CD8-positive, alpha-beta memory T cell (primary cell): ENCODE measurements around the gene OR56B1. TPM values are rescaled to one million over a fixed set of nuclear protein-coding genes. Genes with fewer than 3 reads are reported as not detected.
"Not testable (repeated sequence)": the region's sequence is repeated elsewhere in the genome, so short reads cannot be mapped to it uniquely, and the experiment has no call there.

ENCODE experiments used
- CTCF ChIA-PET: fragments of 350-600 bp; sonication (Branson Sonifier 250); formaldehyde crosslinking; loops from one replicate; lab custom pipeline; 2021; ENCODE audit warnings: antibody characterized with exemption; lab: Charles Lee
- POLR2A ChIA-PET: fragments of 350-600 bp; sonication (Branson Sonifier 250); formaldehyde crosslinking; loops from one replicate; lab custom pipeline; 2021; ENCODE audit warnings: antibody characterized with exemption; lab: Charles Lee
- DNase-seq, 5 donors: peaks; one replicate each; pipeline versions ENCODE4 v3.0.0 to v3.0.0-alpha.2; 2020 to 2022; ENCODE audit warnings: mixed read lengths in 1 of 5
- H3K27ac ChIP-seq: one replicate; pipeline ENCODE4 v1.7.0; 2013; ENCODE audit warnings: low read depth, mild to moderate bottlenecking, low read length, moderate library complexity
- H3K27me3 ChIP-seq: 2 replicates; pipeline ENCODE4 v1.7.0; 2013; ENCODE audit warnings: low read length, mild to moderate bottlenecking; ENCODE audit not compliant: insufficient read depth, poor library complexity, severe bottlenecking
- H3K36me3 ChIP-seq: 2 replicates; pipeline ENCODE4 v1.7.0; 2013; ENCODE audit warnings: mild to moderate bottlenecking, low read length, moderate library complexity; ENCODE audit not compliant: insufficient read depth
- H3K4me1 ChIP-seq: 2 replicates; pipeline ENCODE4 v1.7.0; 2013; ENCODE audit warnings: mild to moderate bottlenecking, low read length, moderate library complexity; ENCODE audit not compliant: insufficient read depth
- H3K4me3 ChIP-seq: 2 replicates; pipeline ENCODE4 v1.7.0; 2013; ENCODE audit warnings: mild to moderate bottlenecking, low read length
- H3K9me3 ChIP-seq: 2 replicates; pipeline ENCODE4 v1.7.0; 2013; ENCODE audit warnings: mild to moderate bottlenecking, low read length
- H3K27ac Mint-ChIP-seq, 8 donors: one replicate each; pipeline ENCODE4 v1.8.0; 2020 to 2021; ENCODE audit warnings: mixed read lengths in 8 of 8, mild to moderate bottlenecking in 6 of 8, inconsistent platforms in 3 of 8, moderate library complexity in 3 of 8
- H3K27me3 Mint-ChIP-seq, 2 donors: one replicate each; pipeline ENCODE4 v1.8.0; 2020 to 2021; ENCODE audit warnings: mixed read lengths in 2 of 2, mild to moderate bottlenecking in 1 of 2, moderate library complexity in 1 of 2
- H3K36me3 Mint-ChIP-seq, 3 donors: one replicate each; pipeline ENCODE4 v1.8.0; 2020 to 2021; ENCODE audit warnings: mixed read lengths in 3 of 3, inconsistent platforms in 1 of 3, mild to moderate bottlenecking in 1 of 3
- H3K4me1 Mint-ChIP-seq, 3 donors: one replicate each; pipeline ENCODE4 v1.8.0; 2020 to 2021; ENCODE audit warnings: mixed read lengths in 3 of 3, inconsistent platforms in 1 of 3, mild to moderate bottlenecking in 1 of 3
- H3K4me3 Mint-ChIP-seq, 7 donors: one replicate each; pipeline ENCODE4 v1.8.0; 2020 to 2021; ENCODE audit warnings: mixed read lengths in 7 of 7, mild to moderate bottlenecking in 6 of 7, moderate library complexity in 4 of 7, inconsistent platforms in 2 of 7
- H3K9me3 Mint-ChIP-seq, 5 donors: one replicate each; pipeline ENCODE4 v1.8.0; 2020 to 2022; ENCODE audit warnings: mixed read lengths in 5 of 5, mild to moderate bottlenecking in 3 of 5, moderate library complexity in 2 of 5, inconsistent platforms in 1 of 5
- polyA plus RNA-seq: library from polyadenylated mRNA; unstranded; fragments of 300-500 nt; fragmentation: Illumina TruSeq; gene quantifications from one replicate; pipeline ENCODE4 v1.2.3, GENCODE V29; 2021
- total RNA-seq, 2 experiments: library from RNA; stranded (reverse); gene quantifications; one replicate each; pipeline ENCODE4 v1.2.3, GENCODE V29; 2021

The OR56B1 gene
- not detected for total RNA-seq
- polyA plus RNA-seq, result not detected

- H3K36me3 Mint-ChIP-seq, result peaks cover 0 to 33% (median 15%) of the 10 kb centered on the region in 3 donors
- no peaks in the 10 kb centered on the region for H3K36me3 ChIP-seq
- ChIA-PET CTCF (no interaction called here), POLR2A (no interaction called here)
- H3K9me3 ChIP-seq, result no peaks in the 10 kb centered on the region
- no peak within 1 kb of the TSS for H3K4me3 Mint-ChIP-seq
- H3K4me1 Mint-ChIP-seq, result no peaks in the 10 kb centered on the region
- no peak for DNase-seq
- no peak within 1 kb of the TSS for H3K4me3 ChIP-seq
- H3K4me1 ChIP-seq, result no peaks in the 10 kb centered on the region
- peaks cover 10 to 11% of the 10 kb centered on the region in 2 donors for H3K27me3 Mint-ChIP-seq
- H3K27ac Mint-ChIP-seq, result no peak within 1 kb of the TSS
- no peaks in the 10 kb centered on the region for H3K27me3 ChIP-seq
- H3K9me3 Mint-ChIP-seq, result peaks cover 3 to 14% (median 12%) of the 10 kb centered on the region in 5 donors
- H3K27ac ChIP-seq, result no peak within 1 kb of the TSS
Measured at GRCh38 chr11:5736396-5736795, at the start of gene OR56B1. Gene OR56B1, plus strand, starts transcription at chr11:5736448. Its CDS starts 69 bp downstream, at chr11:5736517.

DNA sequence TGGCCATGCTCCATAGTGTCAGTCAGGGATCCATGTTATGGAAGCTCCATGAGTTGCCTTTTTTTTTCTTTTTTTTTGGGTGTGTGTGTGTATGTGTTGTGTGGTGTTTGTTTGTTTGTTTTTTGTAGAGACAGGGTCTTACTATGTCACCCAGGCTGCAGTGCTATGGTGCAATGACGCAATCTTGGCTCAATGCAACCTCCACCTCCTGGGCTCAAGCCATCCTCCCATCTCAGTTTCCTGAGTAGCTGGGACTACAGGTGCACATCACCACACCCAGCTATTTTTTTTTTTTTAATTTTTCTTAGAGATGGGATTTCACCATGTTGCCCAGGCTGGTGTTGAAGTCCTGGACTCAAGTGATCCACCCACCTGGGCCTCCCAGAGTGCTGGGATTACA is 47.8 kb upstream of the OR56B1 start:
- Mint-ChIP-seq H3K36me3 (peaks cover 0 to 36% (median 2%) of the 10 kb centered on the region in 3 donors), H3K27me3 (no peaks in the 10 kb centered on the region), H3K27ac (peak overlapping the region; percentile 91 to 98 (median 96)), H3K4me1 (peaks cover 55 to 62% (median 61%) of the 10 kb centered on the region in 3 donors), H3K4me3 (peak overlapping the region in 6 of 7 donors; percentile 26 to 99 (median 48)), H3K9me3 (peaks cover 0 to 1% (median 0%) of the 10 kb centered on the region in 5 donors)
- no peaks in the 10 kb centered on the region for H3K9me3 ChIP-seq
- no peaks in the 10 kb centered on the region for H3K36me3 ChIP-seq
- ChIA-PET CTCF (no interaction called here), POLR2A (interaction anchor here (0.5 to 0.7 kb wide), 4 partner anchors 9 to 64 kb away, joined by 3 read pairs; partner anchors contain the start of gene TRIM34)
- no peaks in the 10 kb centered on the region for H3K27me3 ChIP-seq
- H3K4me3 ChIP-seq, result no peak overlapping the region
- DNase-seq, result no peak
- no peak overlapping the region for H3K27ac ChIP-seq
- H3K4me1 ChIP-seq, result peaks cover 37% of the 10 kb centered on the region

DNA sequence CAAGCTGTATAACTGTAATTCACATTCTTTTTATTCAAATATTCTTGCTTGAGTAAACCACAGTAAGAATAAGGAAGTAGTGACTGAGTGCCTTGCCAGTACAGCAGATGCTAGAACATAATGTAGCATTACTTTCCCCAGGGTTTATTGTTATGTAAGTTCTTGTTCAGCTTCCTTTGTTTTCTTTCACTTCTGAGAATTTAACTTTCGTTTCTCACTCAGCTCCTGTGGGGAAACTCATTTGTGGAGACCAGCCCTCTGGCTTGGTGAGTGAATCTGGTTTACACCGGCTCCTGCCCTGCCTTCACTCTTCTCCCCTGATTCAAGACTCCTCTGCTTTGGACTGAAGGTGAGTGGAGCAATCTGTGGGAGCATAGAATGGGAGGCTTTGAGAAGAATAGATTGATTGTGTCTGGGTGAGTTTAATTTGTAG is 46.7 kb upstream of the OR56B1 start, which contains the start of gene TRIM22:
Gene TRIM22, plus strand, starts transcription at position 240 of the 433 bp plus-strand sequence. CDS start 6,443 bp downstream, outside the sequence.
- peaks cover 42% of the 10 kb centered on the region for H3K4me1 ChIP-seq
- Mint-ChIP-seq H3K9me3 (peaks cover 0 to 1% (median 0%) of the 10 kb centered on the region in 5 donors), H3K36me3 (peaks cover 0 to 40% (median 4%) of the 10 kb centered on the region in 3 donors)

GRCh38 chr11:5690216-5690615 is 46.0 kb upstream of the OR56B1 start:
- peaks cover 0 to 1% (median 0%) of the 10 kb centered on the region in 5 donors for H3K9me3 Mint-ChIP-seq
- ChIA-PET POLR2A (interaction anchor here (0.7 to 1.2 kb wide), 2 partner anchors 10 to 545 kb away, joined by 3 read pairs; no protein-coding TSS in a partner anchor), CTCF (interaction anchor here (1.5 to 2.4 kb wide), 3 partner anchors 10 to 673 kb away, joined by 3 to 11 read pairs (median 5); no protein-coding TSS in a partner anchor)
- peaks cover 46% of the 10 kb centered on the region for H3K4me1 ChIP-seq
- peak overlapping the region; percentile 91 to 98 (median 96) for H3K27ac Mint-ChIP-seq
- peaks cover 52 to 61% (median 60%) of the 10 kb centered on the region in 3 donors for H3K4me1 Mint-ChIP-seq
- peaks cover 0 to 41% (median 4%) of the 10 kb centered on the region in 3 donors for H3K36me3 Mint-ChIP-seq
- no peaks in the 10 kb centered on the region for H3K36me3 ChIP-seq
- H3K9me3 ChIP-seq, result no peaks in the 10 kb centered on the region
- H3K4me3 ChIP-seq, result peak overlapping the region; percentile 84
- H3K27ac ChIP-seq, result peak overlapping the region; percentile 79
- H3K4me3 Mint-ChIP-seq, result peak overlapping the region; percentile 92 to 99 (median 95)
- no peaks in the 10 kb centered on the region for H3K27me3 ChIP-seq
- no peaks in the 10 kb centered on the region for H3K27me3 Mint-ChIP-seq
- DNase-seq, result no peak

More for the DNA sequence above, 46.7 kb upstream of the OR56B1 start, which contains the start of gene TRIM22:
- Histone ChIP-seq H3K36me3 (no peaks in the 10 kb centered on the region), H3K27me3 (no peaks in the 10 kb centered on the region), H3K4me3 (peak within 1 kb of the TSS; percentile 84), H3K27ac (peak within 1 kb of the TSS; percentile 79), H3K9me3 (no peaks in the 10 kb centered on the region)
- peaks cover 54 to 61% (median 60%) of the 10 kb centered on the region in 3 donors for H3K4me1 Mint-ChIP-seq
- peak within 1 kb of the TSS; percentile 92 to 99 (median 95) for H3K4me3 Mint-ChIP-seq
- no peaks in the 10 kb centered on the region for H3K27me3 Mint-ChIP-seq
- CTCF ChIA-PET, result interaction anchor here (1.5 to 2.4 kb wide), 3 partner anchors 11 to 674 kb away, joined by 3 to 11 read pairs (median 5); no protein-coding TSS in a partner anchor
- DNase-seq, result peak; percentile 27 to 70 (median 57)
- H3K27ac Mint-ChIP-seq, result peak within 1 kb of the TSS; percentile 91 to 98 (median 96)
- POLR2A ChIA-PET, result interaction anchor here (0.7 to 1.2 kb wide), 2 partner anchors 10 to 546 kb away, joined by 3 read pairs; no protein-coding TSS in a partner anchor

GRCh38 chr11:5690736-5691135 is 45.5 kb upstream of the OR56B1 start:
- Mint-ChIP-seq H3K36me3 (peaks cover 0 to 45% (median 4%) of the 10 kb centered on the region in 3 donors), H3K4me1 (peaks cover 54 to 63% (median 63%) of the 10 kb centered on the region in 3 donors), H3K27ac (peak overlapping the region; percentile 91 to 98 (median 96)), H3K4me3 (peak overlapping the region; percentile 92 to 99 (median 95)), H3K27me3 (no peaks in the 10 kb centered on the region), H3K9me3 (peaks cover 0 to 1% (median 0%) of the 10 kb centered on the region in 5 donors)
- ChIA-PET POLR2A (no interaction called here), CTCF (interaction anchor here (1.5 to 2.4 kb wide), 3 partner anchors 10 to 672 kb away, joined by 3 to 11 read pairs (median 5); no protein-coding TSS in a partner anchor)
- Histone ChIP-seq H3K4me1 (peaks cover 48% of the 10 kb centered on the region), H3K4me3 (peak overlapping the region; percentile 84), H3K9me3 (no peaks in the 10 kb centered on the region), H3K27me3 (no peaks in the 10 kb centered on the region), H3K36me3 (no peaks in the 10 kb centered on the region), H3K27ac (peak overlapping the region; percentile 79)
- no peak for DNase-seq

- H3K36me3 ChIP-seq, H3K27me3 Mint-ChIP-seq, POLR2A ChIA-PET, DNase-seq, H3K9me3 ChIP-seq, H3K9me3 Mint-ChIP-seq, H3K27me3 ChIP-seq: not testable (repeated sequence)
- peak overlapping the region; percentile 91 to 98 (median 96) for H3K27ac Mint-ChIP-seq
- peaks cover 54% of the 10 kb centered on the region for H3K4me1 ChIP-seq
- CTCF ChIA-PET, result interaction anchor here (2.4 kb wide), 1 partner anchor 20 kb away, joined by 11 read pairs; no protein-coding TSS in a partner anchor
- H3K36me3 Mint-ChIP-seq, result peaks cover 5 to 51% (median 6%) of the 10 kb centered on the region in 3 donors
- H3K27ac ChIP-seq, result peak overlapping the region; percentile 79
- peak overlapping the region; percentile 92 to 99 (median 95) for H3K4me3 Mint-ChIP-seq
- peaks cover 57 to 65% (median 65%) of the 10 kb centered on the region in 3 donors for H3K4me1 Mint-ChIP-seq
- H3K4me3 ChIP-seq, result peak overlapping the region; percentile 84
Measured at GRCh38 chr11:5691238-5691963, 44.8 kb upstream of the OR56B1 start.

- peaks cover 7 to 57% (median 8%) of the 10 kb centered on the region in 3 donors for H3K36me3 Mint-ChIP-seq
- Histone ChIP-seq H3K36me3 (peaks cover 6% of the 10 kb centered on the region), H3K4me3 (peak overlapping the region; percentile 84), H3K4me1 (peaks cover 57% of the 10 kb centered on the region), H3K27me3 (no peaks in the 10 kb centered on the region), H3K27ac (peak overlapping the region; percentile 11), H3K9me3 (no peaks in the 10 kb centered on the region)
- H3K4me1 Mint-ChIP-seq, result peaks cover 62 to 71% (median 71%) of the 10 kb centered on the region in 3 donors
- POLR2A ChIA-PET, result no interaction called here
- DNase-seq, result peak in 1 of 5 donors; percentile 25
- CTCF ChIA-PET, result no interaction called here
- H3K9me3 Mint-ChIP-seq, result peaks cover 0 to 1% (median 0%) of the 10 kb centered on the region in 5 donors
- H3K4me3 Mint-ChIP-seq, result peak overlapping the region; percentile 92 to 99 (median 95)
- peak overlapping the region; percentile 91 to 98 (median 96) for H3K27ac Mint-ChIP-seq
- no peaks in the 10 kb centered on the region for H3K27me3 Mint-ChIP-seq
Measured at GRCh38 chr11:5691964-5692361, 44.3 kb upstream of the OR56B1 start.
